ENCODE measurements around the gene TEX13B. TPM values are rescaled to one million over a fixed set of nuclear protein-coding genes. Genes with fewer than 3 reads are reported as not detected.
"Not testable (repeated sequence)": the region's sequence is repeated elsewhere in the genome, so short reads cannot be mapped to it uniquely, and the experiment has no call there.

The TEX13B gene
- total RNA-seq, 1 donor from 2014 or later: not detected

DNA sequence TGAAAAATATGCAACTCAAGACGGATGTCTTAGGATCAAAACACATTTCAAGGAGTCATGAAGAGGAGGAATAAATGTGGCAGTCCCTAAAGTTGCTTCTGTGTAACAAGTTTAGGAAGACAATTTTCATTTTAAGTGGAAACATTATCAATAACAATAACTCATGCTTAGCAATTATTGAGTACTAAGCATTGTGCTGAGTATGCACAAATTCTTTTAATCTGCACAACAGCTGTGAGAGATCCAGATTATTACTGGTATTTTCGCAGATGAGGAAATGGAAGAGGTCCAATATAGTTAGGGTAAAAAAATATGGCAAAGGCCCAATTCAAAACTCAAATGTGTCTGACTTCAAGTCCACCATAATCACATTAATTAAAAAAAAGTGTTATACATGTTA, 2.9 kb upstream of the TEX13B start:
- Mint-ChIP-seq H3K27ac (no peak overlapping the region), H3K27me3 (ENCODE audit: insufficient read depth) (no peaks in the 10 kb centered on the region), H3K4me1 (ENCODE audit: low read depth) (no peaks in the 10 kb centered on the region), H3K36me3 (ENCODE audit: low read depth) (no peaks in the 10 kb centered on the region), H3K9me3 (no peaks in the 10 kb centered on the region), H3K4me3 (no peak overlapping the region)
- intact Hi-C loops (cut with micrococcal nuclease): no loop called here
- DNase-seq (ENCODE audit: low spot score): no peak

DNA sequence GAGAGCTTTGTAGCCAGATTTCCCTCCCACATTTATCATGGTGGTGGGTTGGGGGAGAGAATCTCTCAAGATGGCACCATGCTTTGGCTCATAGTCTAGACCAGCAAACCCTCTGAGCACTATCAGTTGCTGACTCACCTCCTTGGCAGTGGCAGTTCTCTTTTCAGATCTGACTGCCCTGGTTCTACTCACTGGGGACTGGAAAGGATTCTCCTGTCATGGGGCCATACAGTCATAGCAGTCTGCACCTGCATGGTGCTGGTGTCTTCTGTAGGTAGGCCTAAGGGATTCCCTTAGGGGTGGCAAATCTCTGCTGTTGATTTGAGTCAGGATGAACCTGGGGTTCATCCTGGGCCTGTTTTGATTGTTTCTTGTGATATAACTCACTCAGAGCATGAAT, 2.6 kb downstream of the TEX13B start:
- H3K4me1 Mint-ChIP-seq (ENCODE audit: low read depth): no peaks in the 10 kb centered on the region
- peaks cover 2% of the 10 kb centered on the region for H3K27me3 Mint-ChIP-seq (ENCODE audit: insufficient read depth)
- DNase-seq (ENCODE audit: low spot score): no peak
- intact Hi-C loops (cut with micrococcal nuclease): no loop called here
- H3K4me3 Mint-ChIP-seq: no peak overlapping the region
- H3K36me3 Mint-ChIP-seq (ENCODE audit: low read depth): no peaks in the 10 kb centered on the region
- no peaks in the 10 kb centered on the region for H3K9me3 Mint-ChIP-seq
- H3K27ac Mint-ChIP-seq: no peak overlapping the region

DNA sequence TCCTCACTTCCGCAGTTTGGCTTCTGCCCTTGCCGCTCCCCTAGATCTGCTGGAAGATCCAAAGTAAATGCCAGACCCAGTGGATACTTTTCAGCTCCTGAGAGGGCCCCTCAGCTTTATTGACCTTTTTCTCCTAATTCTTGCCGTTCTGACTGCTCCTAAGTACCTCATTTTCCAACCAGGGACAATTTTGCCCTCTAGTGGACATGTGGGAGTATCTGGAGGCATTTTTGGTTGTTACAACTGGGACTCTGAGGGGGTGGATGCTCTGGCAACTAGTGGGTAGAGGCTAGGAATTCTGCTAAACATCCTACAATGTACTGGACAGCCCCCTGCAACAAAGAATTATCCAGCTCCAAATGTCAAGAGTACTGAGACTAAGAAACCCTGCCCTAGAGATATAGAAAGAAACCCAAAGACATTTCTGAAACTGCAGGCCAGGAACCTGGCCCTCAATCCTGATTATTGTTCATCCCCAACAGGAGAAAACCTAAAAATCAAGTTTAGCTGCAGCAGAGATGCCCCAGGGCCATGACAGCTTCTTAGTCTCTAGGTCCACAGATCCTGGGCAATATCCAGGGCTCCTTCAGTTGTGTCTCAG, 3.4 kb downstream of the TEX13B start:
- DNase-seq (ENCODE audit: low spot score): no peak
- no peaks in the 10 kb centered on the region for H3K9me3 Mint-ChIP-seq
- H3K36me3 Mint-ChIP-seq (ENCODE audit: low read depth): no peaks in the 10 kb centered on the region
- H3K27me3 Mint-ChIP-seq (ENCODE audit: insufficient read depth): peaks cover 2% of the 10 kb centered on the region
- H3K4me1 Mint-ChIP-seq (ENCODE audit: low read depth): no peaks in the 10 kb centered on the region
- H3K27ac Mint-ChIP-seq: no peak overlapping the region
- intact Hi-C loops (cut with micrococcal nuclease): no loop called here
- no peak overlapping the region for H3K4me3 Mint-ChIP-seq

DNA sequence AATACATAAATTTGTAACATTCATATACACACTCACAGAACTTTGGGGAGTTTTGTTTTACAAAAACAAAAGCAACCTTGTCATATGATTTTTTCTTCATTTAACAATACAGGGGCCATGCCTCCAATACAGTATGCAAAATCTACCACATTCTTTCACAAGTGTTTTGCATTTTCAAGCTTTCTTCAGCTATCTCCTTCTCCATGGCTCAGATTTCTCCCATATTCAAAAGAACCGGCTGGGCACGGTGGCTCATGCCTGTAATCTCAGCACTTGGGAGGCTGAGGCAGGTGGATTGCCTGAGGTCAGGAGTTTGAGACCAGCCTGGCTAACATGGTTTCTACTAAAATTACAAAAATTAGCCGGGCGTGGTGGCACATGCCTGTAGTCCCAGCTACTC, 4.1 kb downstream of the TEX13B start:
- peaks cover 2% of the 10 kb centered on the region for H3K27me3 Mint-ChIP-seq (ENCODE audit: insufficient read depth)
- no peaks in the 10 kb centered on the region for H3K9me3 Mint-ChIP-seq
- no peak for DNase-seq (ENCODE audit: low spot score)
- no peaks in the 10 kb centered on the region for H3K4me1 Mint-ChIP-seq (ENCODE audit: low read depth)
- H3K36me3 Mint-ChIP-seq (ENCODE audit: low read depth): no peaks in the 10 kb centered on the region
- no peak overlapping the region for H3K4me3 Mint-ChIP-seq
- intact Hi-C loops (cut with micrococcal nuclease): no loop called here
- H3K27ac Mint-ChIP-seq: no peak overlapping the region

DNA sequence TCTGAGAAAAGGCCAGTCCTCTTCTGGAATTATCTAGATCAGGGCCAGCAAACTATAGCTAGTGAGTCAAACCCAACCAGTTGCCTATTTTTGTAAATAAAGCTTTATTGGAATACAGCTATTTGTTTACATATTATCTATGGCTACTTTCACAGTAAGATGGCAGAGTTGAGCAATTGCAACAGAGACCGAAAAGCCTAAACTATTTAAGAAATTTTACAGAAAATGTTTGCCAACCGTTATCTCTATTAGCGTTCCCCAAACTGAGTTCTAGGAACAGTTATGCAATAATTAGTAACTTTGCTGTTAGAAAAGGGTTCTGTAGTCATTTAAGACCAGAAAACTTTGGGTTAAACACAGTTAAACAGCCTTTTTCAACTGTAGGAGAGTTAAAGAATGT, 10.5 kb downstream of the TEX13B start:
- no peaks in the 10 kb centered on the region for H3K4me1 Mint-ChIP-seq (ENCODE audit: low read depth)
- H3K9me3 Mint-ChIP-seq: no peaks in the 10 kb centered on the region
- intact Hi-C loops (cut with micrococcal nuclease): no loop called here
- H3K36me3 Mint-ChIP-seq (ENCODE audit: low read depth): no peaks in the 10 kb centered on the region
- H3K27me3 Mint-ChIP-seq (ENCODE audit: insufficient read depth): no peaks in the 10 kb centered on the region
- H3K27ac Mint-ChIP-seq: no peak overlapping the region
- no peak for DNase-seq (ENCODE audit: low spot score)
- H3K4me3 Mint-ChIP-seq: no peak overlapping the region

DNA sequence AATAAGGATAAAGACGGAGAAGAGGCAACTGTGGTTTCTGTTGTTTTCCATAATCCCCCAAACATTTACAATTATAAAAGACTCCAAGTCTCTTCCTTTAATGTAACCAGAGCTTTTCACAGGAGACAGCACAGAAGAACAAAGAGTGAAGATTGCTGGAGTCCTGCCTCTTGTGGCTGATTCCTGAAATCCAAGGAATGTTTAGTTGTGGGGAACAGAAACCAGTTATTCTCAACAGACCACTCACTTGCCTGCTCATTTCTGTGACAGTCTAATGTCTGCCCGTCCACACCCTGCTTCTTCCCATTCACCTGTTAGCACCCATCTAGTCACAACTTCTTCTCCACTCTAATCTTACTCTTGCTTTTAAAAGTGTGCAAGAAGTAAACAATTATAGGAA, 12.1 kb downstream of the TEX13B start:
- no peaks in the 10 kb centered on the region for H3K9me3 Mint-ChIP-seq
- no peaks in the 10 kb centered on the region for H3K36me3 Mint-ChIP-seq (ENCODE audit: low read depth)
- H3K27ac Mint-ChIP-seq: no peak overlapping the region
- DNase-seq (ENCODE audit: low spot score): no peak
- H3K4me1 Mint-ChIP-seq (ENCODE audit: low read depth): no peaks in the 10 kb centered on the region
- intact Hi-C loops (cut with micrococcal nuclease): no loop called here
- H3K27me3 Mint-ChIP-seq (ENCODE audit: insufficient read depth): no peaks in the 10 kb centered on the region
- H3K4me3 Mint-ChIP-seq: no peak overlapping the region

DNA sequence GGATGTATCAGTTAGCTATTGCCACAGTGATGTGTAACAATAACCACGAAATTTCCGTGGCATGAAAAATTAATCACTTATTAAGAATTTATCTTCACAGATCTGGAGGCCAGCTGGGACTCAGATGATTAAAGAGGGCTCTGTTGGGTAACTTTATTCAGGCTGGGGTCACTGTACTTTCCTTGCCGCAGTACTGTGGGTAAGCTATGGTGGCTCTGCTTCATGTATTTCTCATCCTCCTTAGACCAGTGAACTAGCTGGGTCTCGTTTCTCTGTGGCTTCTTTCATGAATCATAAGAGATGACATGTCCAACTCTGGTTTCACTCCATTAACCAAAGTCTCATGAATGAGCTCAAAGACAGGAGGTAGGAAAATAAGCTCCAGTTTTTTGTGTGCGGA, 13.5 kb downstream of the TEX13B start:
- Mint-ChIP-seq H3K4me3 (no peak overlapping the region), H3K36me3 (ENCODE audit: low read depth) (no peaks in the 10 kb centered on the region), H3K9me3 (no peaks in the 10 kb centered on the region), H3K4me1 (ENCODE audit: low read depth) (no peaks in the 10 kb centered on the region), H3K27me3 (ENCODE audit: insufficient read depth) (no peaks in the 10 kb centered on the region), H3K27ac (no peak overlapping the region)
- DNase-seq (ENCODE audit: low spot score): no peak
- intact Hi-C loops (cut with micrococcal nuclease): no loop called here

DNA sequence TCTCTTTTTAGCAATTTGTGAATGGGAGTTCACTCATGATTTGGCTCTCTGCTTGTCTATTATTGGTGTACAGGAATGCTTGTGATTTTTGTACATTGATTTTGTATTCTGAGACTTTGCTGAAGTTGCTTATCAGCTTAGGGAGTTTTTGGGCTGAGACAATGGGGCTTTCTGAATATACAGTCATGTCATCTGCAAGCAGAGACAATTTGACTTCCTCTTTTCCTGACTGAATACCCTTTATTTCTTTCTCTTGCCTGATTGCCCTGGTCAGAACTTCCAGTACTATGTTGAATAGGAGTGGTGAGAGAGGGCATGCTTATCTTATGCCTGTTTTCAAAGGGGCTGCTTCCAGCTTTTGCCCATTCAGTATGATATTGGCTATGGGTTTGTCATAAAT, 26.8 kb downstream of the TEX13B start:
- H3K27ac Mint-ChIP-seq; DNase-seq (ENCODE audit: low spot score); H3K4me3 Mint-ChIP-seq; intact Hi-C loops (cut with micrococcal nuclease); H3K9me3 Mint-ChIP-seq; H3K36me3 Mint-ChIP-seq (ENCODE audit: low read depth); H3K27me3 Mint-ChIP-seq (ENCODE audit: insufficient read depth); H3K4me1 Mint-ChIP-seq (ENCODE audit: low read depth): not testable (repeated sequence)

DNA sequence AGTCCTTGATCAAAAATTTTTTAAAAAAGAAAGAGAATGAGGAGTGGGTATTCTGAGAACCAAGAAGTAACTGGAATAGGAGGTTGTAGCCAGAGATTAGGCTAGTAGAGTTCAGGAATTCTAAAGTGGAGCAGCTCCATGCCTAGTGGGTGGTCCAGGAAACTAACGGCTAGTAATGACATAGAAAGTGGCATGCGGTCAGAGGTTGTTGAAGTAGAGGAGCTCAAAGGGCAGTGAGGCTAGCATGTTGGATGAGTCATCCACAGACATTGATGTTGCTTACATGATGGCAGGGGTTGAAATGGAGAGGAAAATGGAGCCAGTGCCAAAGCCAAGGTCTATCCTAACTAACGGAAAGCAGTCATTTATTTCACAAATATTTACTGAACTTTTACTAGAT, 42.1 kb downstream of the TEX13B start:
- Mint-ChIP-seq H3K9me3 (no peaks in the 10 kb centered on the region), H3K4me3 (no peak overlapping the region), H3K27ac (no peak overlapping the region), H3K4me1 (ENCODE audit: low read depth) (no peaks in the 10 kb centered on the region), H3K27me3 (ENCODE audit: insufficient read depth) (peaks cover 6% of the 10 kb centered on the region), H3K36me3 (ENCODE audit: low read depth) (no peaks in the 10 kb centered on the region)
- intact Hi-C loops (cut with micrococcal nuclease): no loop called here
- DNase-seq (ENCODE audit: low spot score): no peak

DNA sequence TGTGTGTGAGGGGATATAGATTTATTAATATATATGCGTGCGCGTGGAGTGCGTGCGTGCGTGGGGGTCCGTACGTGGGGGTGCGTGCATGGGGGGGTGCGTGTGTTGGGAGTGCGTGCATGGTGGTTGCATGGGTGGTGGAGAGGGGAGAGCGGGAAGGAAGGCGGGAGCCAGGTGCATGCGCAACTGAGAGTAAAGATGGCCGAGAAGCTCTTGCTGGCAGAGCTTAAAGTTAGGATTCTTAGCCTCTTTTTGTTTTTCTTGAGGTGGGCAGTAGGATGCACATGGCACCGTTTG, 45.8 kb downstream of the TEX13B start:
- no peak for DNase-seq (ENCODE audit: low spot score)
- H3K36me3 Mint-ChIP-seq (ENCODE audit: low read depth): no peaks in the 10 kb centered on the region
- peaks cover 4% of the 10 kb centered on the region for H3K27me3 Mint-ChIP-seq (ENCODE audit: insufficient read depth)
- no peaks in the 10 kb centered on the region for H3K4me1 Mint-ChIP-seq (ENCODE audit: low read depth)
- no peak overlapping the region for H3K4me3 Mint-ChIP-seq
- intact Hi-C loops (cut with micrococcal nuclease): no loop called here
- H3K9me3 Mint-ChIP-seq: no peaks in the 10 kb centered on the region
- no peak overlapping the region for H3K27ac Mint-ChIP-seq

DNA sequence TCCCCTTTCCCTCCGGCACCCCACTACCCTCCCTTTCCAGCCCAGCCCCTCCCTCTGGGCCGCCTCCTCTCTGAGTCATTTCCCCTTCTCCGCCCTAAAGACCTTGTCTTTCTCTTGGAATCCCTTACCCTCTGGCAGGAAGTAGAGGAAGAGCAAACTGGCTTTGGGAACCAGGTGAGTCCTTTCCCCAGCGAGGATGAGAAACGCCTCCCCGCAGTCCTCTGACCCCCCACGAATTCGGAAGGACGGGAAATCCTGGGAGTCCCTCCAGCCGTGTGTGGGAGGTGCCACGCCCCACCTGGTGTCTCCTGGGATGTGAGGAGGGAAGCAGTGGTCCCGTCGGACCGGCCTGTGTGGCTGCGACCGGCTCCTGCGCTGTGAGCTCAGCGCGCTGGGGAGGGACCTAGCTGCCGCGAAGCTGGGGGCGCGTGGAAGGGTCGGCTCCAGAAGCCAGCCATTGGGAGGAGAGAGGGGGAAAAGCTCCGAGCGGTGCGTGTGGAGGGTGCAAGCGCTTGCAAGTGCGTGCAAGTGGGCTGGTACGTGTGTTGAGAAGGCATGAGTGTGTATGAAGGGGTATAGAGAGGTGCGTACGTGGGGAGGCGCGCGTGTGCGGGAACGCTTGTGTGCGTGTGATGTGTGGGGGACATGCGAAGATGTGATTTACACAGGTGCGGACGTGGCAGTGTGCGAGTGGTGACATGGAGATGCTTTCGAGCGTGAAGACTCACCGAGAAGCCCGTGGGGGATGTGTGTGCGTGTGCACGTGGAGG, 46.3 kb downstream of the TEX13B start:
- no peaks in the 10 kb centered on the region for H3K4me1 Mint-ChIP-seq (ENCODE audit: low read depth)
- intact Hi-C loops (cut with micrococcal nuclease): no loop called here
- no peaks in the 10 kb centered on the region for H3K36me3 Mint-ChIP-seq (ENCODE audit: low read depth)
- H3K27me3 Mint-ChIP-seq (ENCODE audit: insufficient read depth): peaks cover 4% of the 10 kb centered on the region
- no peaks in the 10 kb centered on the region for H3K9me3 Mint-ChIP-seq
- DNase-seq (ENCODE audit: low spot score): no peak
- H3K27ac Mint-ChIP-seq: no peak overlapping the region
- H3K4me3 Mint-ChIP-seq: no peak overlapping the region

DNA sequence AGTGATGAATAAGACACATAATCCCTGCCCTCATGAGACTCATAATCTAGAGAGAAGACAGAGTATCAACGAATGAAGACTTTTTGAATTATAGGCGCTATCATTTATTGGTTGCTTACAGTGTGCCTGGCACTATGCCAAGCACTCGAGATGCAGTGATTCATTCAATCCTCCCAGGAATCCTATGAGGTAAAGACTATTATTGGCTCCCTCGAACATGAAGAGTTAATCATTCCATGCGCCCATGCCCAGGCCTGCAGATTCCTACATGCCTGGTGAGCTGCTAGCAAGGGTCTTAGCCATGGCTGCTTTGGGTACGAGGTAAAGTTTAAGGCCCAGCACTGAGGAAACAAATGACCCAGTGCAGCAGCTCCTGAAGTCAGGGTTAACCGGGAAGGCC, 47.0 kb downstream of the TEX13B start:
- no peak for DNase-seq (ENCODE audit: low spot score)
- intact Hi-C loops (cut with micrococcal nuclease): no loop called here
- Mint-ChIP-seq H3K9me3 (no peaks in the 10 kb centered on the region), H3K4me3 (no peak overlapping the region), H3K36me3 (ENCODE audit: low read depth) (no peaks in the 10 kb centered on the region), H3K27me3 (ENCODE audit: insufficient read depth) (peaks cover 4% of the 10 kb centered on the region), H3K4me1 (ENCODE audit: low read depth) (no peaks in the 10 kb centered on the region), H3K27ac (no peak overlapping the region)

DNA sequence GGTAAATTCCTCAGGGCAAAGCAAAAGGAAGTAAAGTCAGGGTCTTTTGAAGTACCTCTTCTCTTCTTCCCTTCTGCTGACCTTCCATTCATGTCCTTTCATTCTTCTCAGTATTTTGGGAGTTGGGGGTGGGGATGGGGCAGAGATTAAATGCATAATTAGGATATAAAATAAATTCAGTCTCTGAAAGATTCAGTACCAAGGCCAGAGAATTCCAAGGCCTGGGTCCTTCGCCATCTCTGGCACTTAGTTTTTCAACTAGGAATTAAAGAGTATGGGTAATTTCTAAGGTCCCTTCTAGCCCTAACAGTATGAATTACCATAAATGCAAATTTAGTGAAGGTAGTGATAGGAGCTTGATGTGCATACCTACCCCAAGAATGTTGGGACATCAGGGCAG, 47.9 kb downstream of the TEX13B start:
- Mint-ChIP-seq H3K36me3 (ENCODE audit: low read depth) (no peaks in the 10 kb centered on the region), H3K4me1 (ENCODE audit: low read depth) (no peaks in the 10 kb centered on the region), H3K4me3 (no peak overlapping the region), H3K27ac (no peak overlapping the region), H3K27me3 (ENCODE audit: insufficient read depth) (peaks cover 4% of the 10 kb centered on the region), H3K9me3 (no peaks in the 10 kb centered on the region)
- intact Hi-C loops (cut with micrococcal nuclease): no loop called here
- no peak for DNase-seq (ENCODE audit: low spot score)
